Stimulated activated CD4-positive, alpha-beta T cell treated with anti-CD3 and anti-CD28 coated beads, Interleukin-2, amount 100 ng/mL, for 48 hours (primary cell): ENCODE measurements around the gene ARID3B.
"Not testable (repeated sequence)": the region's sequence is repeated elsewhere in the genome, so short reads cannot be mapped to it uniquely, and the experiment has no call there.

Source experiments
- DNase-seq, 2 donors: peaks; one replicate each; pipeline ENCODE4 v3.0.0-alpha.2; 2020

ARID3B gene, protein sequence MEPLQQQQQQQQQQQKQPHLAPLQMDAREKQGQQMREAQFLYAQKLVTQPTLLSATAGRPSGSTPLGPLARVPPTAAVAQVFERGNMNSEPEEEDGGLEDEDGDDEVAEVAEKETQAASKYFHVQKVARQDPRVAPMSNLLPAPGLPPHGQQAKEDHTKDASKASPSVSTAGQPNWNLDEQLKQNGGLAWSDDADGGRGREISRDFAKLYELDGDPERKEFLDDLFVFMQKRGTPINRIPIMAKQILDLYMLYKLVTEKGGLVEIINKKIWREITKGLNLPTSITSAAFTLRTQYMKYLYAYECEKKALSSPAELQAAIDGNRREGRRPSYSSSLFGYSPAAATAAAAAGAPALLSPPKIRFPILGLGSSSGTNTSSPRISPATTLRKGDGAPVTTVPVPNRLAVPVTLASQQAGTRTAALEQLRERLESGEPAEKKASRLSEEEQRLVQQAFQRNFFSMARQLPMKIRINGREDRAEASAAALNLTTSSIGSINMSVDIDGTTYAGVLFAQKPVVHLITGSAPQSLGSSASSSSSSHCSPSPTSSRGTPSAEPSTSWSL

DNA sequence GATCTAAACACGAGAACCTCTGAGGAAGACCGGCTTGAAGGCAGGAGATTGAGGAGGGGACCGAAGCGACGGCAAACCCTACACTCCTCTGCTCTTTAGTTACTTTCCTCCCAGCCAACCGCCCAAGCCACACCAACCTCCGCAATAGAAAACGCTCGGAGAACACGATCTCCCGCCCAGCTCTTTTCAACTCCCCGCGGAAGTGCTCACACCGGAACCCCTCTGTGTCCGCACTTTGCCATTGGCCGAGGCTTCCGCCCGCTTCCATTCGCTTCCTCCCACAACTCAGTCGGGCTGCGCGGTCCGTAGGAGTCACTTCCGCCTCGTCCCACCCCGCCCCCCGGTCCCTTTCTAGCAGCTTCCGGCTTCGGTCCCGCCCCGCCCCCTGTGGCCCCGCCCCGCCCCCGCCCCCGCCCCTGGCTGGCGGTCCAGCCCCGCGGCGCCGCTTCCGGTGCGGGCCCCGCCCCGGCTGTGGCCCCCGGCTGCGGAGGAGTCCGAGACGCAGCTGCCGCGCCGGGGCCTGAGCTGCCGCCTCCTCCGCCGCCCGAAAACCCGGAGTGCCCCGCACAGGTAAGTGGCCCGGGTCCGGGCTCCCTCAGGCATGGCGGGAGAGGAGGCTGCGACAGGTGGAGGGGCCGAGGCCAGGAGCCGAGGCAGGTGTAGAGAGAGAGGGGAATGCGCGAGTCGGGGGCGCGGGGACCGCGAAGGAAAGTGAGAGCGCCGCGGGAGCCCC lies at the start of gene ARID3B:
TSS of gene ARID3B (plus strand) at position 460 of the 733 bp plus-strand sequence. CDS start 2,717 bp downstream, outside the sequence.
- peak; percentile 93 for DNase-seq

DNA sequence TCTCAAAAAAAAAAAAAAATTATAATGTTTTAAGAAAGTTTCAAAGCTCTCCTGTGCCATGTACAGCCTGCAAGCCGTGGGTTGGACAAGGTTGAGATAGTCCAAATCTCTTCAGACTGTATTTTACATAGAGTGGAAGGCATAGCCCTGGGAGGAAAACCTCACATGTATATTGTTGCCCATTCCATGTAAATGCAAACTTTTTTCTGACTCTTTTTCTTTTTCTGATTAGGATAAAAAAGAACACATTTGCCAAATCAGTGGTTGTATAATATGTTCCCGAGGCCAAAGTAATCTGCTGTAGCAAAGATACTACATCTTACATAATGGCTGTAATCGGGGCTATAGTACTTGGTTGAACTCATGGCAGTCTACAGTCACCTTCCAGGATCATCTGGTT lies 44.4 kb upstream of the ARID3B start:
- no peak for DNase-seq

DNA sequence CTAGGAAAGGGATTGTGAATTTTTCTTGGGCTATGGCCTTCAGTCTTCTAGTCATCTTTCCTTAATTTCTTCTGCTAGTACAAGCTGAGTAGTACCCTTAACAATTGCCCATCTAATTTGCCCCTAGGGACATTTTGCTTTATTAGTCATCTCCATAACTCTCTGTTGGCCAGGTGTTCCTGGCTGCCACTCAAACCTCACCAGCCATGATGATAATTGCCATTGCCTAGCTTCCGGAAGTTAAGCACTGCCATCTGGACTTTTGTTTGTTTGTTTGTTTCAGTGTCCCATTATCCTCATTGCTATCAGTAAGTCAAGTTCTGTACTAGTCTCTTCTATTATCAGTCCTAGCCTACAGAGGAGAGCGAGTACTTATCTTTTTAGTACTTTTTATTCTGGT lies 43.4 kb upstream of the ARID3B start:
- DNase-seq = no peak

DNA sequence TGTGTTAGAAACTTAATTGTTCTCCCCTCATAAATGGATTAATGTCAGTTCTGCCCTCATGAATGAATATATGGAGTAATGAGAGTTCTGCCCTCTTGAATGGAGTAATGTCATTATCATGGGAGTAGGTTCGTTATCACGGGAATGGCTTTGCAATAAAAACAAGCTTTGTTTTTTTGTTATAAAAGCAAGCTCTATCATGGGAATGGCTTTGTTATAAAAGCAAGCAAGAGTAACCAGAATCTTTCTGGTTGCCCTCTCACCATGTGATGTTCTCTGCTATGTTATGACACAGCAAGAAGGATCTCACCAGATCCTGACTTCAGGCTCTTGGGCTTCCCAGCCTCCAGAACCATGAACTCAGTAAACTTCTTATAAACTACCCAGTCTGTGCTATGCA lies 41.7 kb upstream of the ARID3B start:
- DNase-seq = no peak

DNA sequence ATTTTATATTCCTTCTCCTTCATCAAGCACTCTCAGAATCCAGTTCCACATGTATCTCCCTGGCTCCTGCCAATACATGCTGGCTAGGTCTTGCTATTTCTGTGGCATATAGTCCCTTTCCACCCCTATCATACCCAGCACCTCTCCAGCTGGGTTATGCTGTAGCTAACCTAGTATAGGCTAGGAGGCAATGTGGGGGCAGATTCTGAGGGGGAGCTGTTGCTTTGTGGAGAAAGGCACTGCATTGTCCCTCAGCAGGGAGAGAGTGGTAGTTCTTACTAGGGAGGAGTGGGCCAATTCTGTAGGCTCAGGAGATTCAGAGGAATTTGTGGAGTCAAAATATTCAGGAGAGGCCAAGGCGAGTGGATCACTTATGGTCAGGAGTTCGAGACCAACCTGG lies 40.6 kb upstream of the ARID3B start:
- no peak for DNase-seq

- DNase-seq = no peak
Observed at GRCh38 chr15:74502301-74502700, 38.7 kb upstream of the ARID3B start.

- DNase-seq = no peak
Observed at GRCh38 chr15:74504418-74504817, 36.6 kb upstream of the ARID3B start.

GRCh38 chr15:74504836-74505235 lies 36.2 kb upstream of the ARID3B start:
- no peak for DNase-seq

DNA sequence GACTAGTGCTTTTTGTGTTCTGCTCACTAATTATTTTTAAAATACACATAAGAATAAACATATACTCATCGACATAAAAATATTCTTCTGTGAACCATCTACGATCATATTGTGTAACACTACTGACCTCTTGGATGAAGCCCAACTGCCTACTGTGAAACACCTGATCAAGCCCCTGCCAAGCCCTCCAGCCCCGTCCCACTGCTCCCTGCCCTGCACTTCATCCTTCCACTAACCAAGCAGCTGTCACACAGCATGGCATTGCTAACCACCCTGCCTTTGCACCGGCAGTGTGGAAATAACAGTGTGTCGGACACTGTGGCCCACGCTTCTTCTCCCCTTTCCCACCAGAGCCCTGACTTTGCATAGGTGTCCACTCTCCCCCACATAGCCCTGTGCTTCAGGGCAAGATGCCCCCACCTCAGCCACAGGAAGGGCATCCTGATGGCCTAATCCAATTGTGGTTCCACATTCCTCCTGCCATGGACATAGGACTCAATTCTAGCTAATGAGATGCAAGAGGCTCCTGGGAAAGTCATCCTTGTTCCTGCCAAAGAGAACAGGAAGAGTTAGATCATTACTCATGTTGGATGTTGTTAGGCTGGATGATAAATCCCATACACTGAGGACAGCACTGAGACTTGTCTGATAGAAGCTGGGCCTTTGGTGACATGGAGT lies 35.0 kb upstream of the ARID3B start:
- DNase-seq = no peak

- no peak for DNase-seq
Observed at GRCh38 chr15:74506515-74506840, 34.5 kb upstream of the ARID3B start.

DNA sequence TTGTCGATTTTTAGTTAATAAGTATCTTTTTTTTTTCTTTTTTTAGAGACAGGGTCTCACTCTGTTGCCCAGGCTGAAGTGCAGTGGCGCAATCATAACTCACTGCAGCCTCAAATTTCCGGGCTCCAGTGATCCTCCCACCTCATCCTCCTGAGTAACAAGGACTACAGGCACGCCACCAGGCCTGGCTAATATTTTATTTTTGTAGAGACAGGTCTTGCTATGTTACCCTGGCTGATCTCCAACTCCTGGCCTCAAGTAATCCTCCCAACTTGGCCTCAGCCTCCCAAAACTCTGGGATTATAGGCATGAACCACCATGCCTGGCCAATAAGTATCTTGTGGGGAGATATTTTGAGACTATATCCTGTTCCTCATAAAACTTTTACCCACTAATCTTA lies 29.4 kb upstream of the ARID3B start:
- DNase-seq = no peak

GRCh38 chr15:74514059-74514458 lies 27.0 kb upstream of the ARID3B start:
- DNase-seq = not testable (repeated sequence)

DNA sequence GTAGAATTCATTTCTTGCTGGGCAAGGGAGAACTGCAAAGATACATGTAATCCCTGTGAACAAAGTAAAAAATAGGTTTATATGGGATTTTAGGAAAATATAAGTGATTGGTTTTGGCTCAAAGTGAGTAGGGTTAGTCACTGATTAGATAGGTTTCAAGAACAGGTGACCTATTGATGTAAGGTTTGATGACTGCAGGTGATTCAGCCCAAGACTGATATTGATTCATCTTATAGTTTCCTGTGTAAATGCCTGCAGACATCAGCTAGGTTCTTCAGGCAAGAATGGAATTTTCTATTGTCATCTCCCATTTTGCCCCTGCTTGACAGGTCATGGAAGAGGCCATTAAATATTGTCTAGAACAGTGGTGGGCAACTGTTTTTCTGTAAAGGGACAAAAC lies 23.9 kb upstream of the ARID3B start:
- no peak for DNase-seq

DNA sequence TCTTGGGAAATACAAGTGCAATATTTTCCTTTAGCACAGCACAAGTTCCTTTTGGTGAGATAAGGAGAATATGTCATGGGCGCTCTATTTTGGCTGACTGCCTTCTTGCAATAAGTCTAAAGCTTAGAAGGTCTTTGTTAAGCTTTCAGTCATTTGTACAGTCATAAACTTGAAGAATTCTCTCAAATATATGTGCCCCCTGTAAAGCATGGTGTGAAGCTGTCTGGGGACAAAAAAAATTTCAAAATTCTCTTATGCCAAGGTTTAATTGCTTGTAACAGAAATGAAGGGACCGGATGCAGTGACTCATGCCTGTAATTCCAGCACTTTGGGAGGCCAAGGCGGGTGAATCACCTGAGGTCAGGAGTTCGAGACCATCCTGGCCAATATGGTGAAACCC lies 21.7 kb upstream of the ARID3B start:
- no peak for DNase-seq

- DNase-seq = no peak
Observed at GRCh38 chr15:74520407-74520806, 20.6 kb upstream of the ARID3B start.

GRCh38 chr15:74523982-74524381 lies 17.0 kb upstream of the ARID3B start:
- no peak for DNase-seq

DNA sequence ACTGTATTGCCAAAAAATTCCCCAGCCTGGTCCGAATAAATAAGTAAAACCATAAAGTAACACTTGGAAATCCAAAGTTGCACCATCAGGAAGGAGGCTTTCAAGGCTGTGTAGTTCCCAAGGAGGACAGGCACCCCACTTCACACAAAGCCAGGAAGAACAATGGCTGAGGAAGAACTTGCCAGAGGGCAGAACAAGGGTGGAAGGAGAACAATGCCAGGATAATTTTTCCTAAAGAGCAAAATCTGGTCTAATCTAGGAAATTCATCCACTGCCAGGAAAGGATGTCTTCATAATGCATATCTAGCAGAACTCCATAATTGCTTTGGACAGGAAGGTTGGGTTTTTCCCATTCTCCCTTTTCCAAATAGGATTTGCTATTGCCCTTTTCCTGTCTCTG lies 15.7 kb upstream of the ARID3B start:
- no peak for DNase-seq

- no peak for DNase-seq
Observed at GRCh38 chr15:74525945-74526344, 15.1 kb upstream of the ARID3B start.

GRCh38 chr15:74528876-74529275 lies 12.1 kb upstream of the ARID3B start:
- DNase-seq = no peak

DNA sequence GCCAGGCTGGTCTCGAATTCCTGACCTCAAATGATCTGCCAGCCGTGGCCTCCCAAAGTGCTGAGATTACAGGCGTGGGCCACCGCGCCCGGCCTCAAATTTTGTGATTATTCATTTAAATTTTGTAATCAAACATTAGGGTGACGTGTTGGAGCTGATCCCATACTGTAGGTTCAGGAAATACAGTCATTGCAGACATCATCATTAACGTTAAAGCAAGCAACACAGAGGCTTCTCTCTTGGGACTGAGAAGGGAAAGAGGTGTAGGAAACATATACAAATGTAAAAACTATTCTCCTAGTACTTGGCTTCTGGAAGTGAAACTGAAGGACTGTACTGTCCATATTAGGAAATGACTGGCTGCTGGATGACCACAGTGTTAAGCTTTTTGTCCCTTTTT lies 11.1 kb upstream of the ARID3B start:
- no peak for DNase-seq

DNA sequence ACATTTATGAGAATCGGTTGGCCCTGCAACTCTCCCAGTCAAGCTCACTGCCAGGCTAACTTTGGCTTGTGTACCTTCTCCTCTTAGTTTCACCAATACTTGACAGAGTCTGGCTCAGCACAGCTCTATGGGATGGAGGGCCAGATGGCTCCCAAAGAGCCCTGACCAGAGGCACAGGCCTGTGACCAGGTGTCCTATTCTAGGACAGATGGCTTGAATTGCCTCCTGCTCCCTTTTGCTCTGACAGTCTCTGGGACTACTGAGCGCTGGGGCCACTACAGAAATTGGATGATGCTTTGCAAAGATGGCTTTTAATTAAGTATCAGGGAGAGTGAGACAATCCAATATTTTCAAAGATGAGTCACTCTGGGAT lies 10.3 kb upstream of the ARID3B start:
- DNase-seq = no peak

GRCh38 chr15:74531144-74531811 lies 9.7 kb upstream of the ARID3B start:
- DNase-seq = no peak
